HG03175 (cell line): ENCODE measurements around the gene MCMBP.
"Not testable (repeated sequence)": the region's sequence is repeated elsewhere in the genome, so short reads cannot be mapped to it uniquely, and the experiment has no call there.

ENCODE experiments used
- ATAC-seq: cut with Tn5 transposase; IDR thresholded peaks from one replicate; pipeline ENCODE4 v1.9.1; 2021; ENCODE audit warnings: mild to moderate bottlenecking, moderate library complexity; ENCODE audit not compliant: unreplicated experiment

The MCMBP gene, protein sequence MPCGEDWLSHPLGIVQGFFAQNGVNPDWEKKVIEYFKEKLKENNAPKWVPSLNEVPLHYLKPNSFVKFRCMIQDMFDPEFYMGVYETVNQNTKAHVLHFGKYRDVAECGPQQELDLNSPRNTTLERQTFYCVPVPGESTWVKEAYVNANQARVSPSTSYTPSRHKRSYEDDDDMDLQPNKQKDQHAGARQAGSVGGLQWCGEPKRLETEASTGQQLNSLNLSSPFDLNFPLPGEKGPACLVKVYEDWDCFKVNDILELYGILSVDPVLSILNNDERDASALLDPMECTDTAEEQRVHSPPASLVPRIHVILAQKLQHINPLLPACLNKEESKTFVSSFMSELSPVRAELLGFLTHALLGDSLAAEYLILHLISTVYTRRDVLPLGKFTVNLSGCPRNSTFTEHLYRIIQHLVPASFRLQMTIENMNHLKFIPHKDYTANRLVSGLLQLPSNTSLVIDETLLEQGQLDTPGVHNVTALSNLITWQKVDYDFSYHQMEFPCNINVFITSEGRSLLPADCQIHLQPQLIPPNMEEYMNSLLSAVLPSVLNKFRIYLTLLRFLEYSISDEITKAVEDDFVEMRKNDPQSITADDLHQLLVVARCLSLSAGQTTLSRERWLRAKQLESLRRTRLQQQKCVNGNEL

GRCh38 chr10:119872610-119872859, at the start of gene MCMBP:
Gene MCMBP, minus strand, starts transcription at chr10:119872843. Its CDS starts 259 bp downstream, at chr10:119872584.
- ATAC-seq, result peak; percentile 32

GRCh38 chr10:119919826-119920225, 47.2 kb upstream of the MCMBP start:
- ATAC-seq, result peak; percentile 62

DNA sequence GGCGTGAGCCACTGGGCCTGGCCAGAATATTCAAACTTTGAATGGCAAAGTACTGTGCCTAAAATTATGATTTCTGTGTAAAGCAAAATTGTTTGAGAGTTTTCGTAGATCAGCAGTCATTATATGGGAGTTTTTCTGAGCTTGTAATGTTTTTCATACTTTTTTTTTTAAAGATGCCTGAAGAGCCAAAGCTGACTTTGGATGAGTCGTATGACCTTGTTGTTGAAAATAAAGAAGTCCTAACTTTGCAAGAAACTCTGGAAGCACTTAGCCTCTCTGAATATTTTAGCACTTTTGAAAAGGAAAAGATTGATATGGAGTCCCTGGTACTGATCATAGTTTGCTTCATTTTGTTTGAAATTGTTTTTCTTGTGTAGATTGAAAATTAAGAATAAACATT, 46.6 kb upstream of the MCMBP start:
- ATAC-seq, result no peak

- ATAC-seq, result no peak
These were observed 45.1 kb upstream of the MCMBP start for GRCh38 chr10:119917777-119918176.

DNA sequence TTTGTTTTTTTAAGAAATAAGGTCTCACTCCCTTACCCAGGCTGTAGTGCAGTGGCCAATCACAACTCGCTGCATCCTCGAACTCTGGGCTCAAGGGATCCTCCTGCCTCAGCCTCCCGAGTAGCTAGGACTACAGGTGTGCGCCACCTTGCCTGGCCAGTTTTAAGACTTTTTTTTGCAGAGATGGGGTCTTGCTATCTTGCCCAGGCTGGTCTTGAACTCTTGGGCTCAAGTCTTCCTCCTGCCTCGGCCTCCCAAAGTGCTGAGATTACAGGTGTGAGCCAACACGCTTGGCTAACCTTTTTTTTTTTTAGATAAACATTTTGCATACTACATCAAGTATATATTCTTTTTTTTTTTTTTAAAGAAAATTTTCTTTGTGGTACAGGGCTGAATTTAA, 38.0 kb upstream of the MCMBP start:
- ATAC-seq, result no peak

- no peak for ATAC-seq
These were observed 35.5 kb upstream of the MCMBP start for GRCh38 chr10:119908166-119908565.

DNA sequence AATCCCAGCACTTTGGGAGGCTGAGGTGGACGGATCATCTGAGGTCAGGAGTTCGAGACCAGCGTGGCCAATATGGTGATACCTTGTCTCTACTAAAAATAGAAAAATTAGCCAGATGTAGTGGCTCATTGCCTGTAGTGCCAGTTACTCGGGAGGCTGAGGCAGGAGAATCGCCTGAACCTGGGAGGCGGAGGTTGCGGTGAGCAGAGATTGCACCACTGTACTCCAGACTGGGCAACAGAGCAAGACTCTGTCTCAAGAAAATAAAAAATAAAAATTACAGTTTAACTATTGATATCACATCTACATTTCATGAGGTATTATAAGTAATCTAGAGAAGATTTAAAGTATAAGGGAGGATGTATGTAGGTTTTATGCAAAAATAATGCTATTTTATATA, 35.1 kb upstream of the MCMBP start:
- ATAC-seq, result not testable (repeated sequence)

GRCh38 chr10:119903946-119904666, 31.5 kb upstream of the MCMBP start:
- ATAC-seq, result no peak

DNA sequence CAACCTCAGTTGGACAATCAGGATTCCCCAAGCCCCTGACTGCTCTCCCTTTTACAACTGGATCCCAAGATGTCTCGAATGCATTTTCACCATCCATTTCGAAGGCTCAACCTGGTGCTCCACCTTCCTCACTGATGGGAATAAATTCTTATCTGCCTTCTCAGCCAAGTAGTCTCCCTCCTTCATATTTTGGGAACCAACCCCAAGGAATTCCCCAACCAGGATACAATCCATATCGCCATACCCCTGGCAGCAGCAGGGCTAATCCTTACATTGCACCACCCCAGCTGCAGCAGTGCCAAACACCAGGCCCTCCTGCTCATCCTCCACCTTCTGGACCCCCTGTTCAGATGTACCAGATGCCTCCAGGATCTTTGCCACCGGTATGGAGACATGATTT, 25.9 kb upstream of the MCMBP start:
- ATAC-seq, result no peak

DNA sequence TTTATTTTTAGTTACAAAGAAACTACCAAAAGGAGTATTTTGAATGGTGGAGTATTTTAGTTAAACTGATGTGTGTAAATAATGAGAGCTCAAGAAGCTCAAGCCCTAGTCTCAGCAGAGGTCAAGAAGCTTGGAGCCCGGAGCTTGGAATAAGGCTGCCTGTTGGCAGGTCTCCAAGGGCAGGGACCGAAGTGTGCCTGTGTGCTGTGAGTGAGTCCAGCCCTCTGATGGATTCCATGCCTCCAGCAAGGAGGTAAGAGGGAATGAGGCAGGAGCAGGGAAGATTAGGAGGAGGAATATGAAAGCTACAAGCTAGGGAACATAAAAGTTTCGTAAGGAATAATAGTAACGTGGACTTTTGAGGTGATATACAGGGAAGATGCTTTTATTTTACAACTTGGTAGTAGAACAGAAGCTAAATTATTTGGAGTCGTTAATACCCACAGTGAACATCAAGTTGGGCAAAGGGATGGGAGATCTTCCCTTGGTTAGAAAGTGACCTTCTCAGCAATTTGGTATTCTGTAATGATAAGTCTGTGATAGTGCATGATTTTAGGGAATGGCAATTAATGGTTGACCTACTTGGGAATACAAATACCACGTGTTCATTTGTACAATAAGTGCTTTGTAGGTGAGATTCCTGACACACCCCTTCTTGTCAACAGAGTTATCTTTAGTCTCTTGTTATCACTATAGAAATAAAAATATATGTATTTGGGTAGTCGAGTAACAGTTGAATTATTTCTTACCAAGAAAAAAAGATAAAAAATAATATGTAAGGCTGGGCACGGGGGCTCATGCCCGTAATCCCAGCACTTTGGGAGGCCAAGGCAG, 24.5 kb upstream of the MCMBP start:
- no peak for ATAC-seq

DNA sequence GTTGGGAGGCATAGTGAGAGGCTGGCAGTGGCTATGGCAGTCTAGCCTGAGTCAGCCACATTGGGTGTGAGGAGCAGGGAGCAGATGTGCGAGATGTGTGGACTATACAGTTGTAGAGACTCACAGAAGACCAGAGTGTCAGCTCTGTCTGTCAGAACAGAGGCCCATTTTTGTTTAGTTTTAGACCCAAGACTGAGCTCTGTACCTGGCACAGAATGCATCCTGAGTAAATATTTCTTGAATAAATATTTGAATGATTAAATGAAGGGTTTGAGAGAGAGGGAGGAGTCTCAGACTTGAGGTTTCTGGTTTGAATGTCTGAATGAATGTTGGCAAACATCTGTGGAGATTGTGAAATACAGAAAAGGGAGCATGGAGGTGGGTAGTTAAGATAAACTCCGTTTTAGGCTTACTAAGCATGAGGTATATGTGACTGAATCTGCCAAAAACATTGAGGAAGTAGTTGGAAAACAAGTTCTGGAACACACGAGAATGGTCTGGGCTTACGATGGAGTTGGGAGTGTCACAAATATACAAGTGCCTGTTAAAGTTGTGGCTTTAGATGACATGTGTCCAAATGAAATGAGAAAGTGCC, 23.5 kb upstream of the MCMBP start:
- ATAC-seq, result no peak

DNA sequence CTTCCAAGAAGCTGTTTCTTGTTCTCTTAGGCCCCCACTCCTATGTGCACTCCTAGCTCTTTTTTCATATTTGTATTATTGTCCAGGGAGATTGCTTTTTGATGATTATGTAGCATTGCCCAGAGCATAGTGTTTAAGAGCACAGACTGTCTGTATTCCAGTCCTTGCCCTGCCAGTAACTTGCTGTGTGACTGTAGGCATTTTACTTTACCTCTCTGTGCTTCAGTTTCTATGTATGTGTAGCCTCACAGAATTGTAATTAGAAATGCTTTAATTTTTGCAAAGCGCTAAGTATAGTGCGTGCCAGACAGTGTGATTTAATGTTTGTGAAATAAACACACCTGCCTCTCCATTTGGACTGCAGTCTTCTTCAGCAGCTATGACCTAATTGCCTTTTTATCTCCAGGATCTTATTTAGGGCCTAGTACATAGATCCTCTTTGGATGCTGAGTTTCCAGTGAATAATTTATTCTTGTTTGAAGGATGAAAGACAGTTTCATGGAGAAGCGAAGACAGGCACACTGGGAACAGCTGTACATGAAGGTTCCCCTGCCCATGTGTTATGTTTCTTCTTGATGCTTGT, 21.3 kb upstream of the MCMBP start:
- no peak for ATAC-seq

DNA sequence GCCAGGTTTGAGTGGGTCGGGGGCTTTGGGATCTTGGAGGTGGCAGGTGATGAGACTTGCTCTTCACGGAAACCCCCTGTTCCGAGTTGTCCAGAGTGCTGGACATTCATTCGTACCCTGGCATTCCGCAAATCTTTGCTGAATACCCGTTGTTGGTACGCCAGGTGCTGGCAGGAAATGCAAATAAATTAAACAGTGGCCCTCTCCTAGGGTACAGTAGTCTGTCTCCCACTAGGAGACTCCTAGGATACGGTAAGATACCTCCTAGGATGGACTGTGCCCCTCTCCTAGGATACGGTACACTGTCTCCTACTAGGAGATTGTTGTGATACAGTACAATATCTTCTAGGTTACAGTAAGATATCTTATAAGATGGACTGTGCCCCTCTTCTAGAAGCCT, 20.4 kb upstream of the MCMBP start:
- no peak for ATAC-seq

DNA sequence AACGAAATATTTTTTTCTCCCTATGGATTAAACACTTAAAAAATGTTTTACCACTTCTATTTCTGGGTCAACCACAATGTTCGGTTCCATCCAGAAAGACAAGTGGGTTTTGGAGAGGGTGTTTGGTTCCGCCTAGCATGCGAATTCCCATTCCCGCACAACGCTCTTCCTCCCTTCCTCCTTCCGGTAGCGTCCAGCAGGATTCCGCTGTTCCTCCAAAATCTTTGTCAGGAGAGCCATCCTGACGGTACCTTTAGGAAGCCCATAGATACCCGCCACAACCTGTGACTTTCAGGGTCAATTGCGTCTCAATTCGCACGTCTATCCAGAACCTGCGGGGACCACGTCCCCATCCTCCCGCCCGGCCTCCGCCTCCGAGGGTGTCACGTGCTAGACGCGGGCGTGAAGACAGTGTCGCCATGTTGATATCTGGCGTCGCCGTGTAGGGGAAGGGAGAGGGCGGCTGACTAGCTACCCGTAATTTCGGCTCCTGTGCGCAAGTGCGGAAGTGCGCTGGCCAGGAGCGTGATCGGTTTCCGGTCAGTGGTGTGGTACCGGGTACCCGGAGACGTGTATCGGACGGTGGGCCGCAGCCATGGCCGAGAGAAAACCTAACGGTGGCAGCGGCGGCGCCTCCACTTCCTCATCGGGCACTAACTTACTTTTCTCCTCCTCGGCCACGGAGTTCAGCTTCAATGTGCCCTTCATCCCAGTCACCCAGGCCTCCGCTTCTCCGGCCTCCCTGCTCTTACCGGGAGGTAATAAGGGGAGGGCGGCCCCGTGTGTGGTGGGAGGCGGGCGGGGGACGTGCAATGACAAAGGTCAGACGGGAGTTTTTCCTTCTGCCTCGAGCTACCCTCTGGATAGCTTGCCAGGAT, 19.8 kb upstream of the MCMBP start, which contains the start of gene SEC23IP:
TSS of gene SEC23IP (plus strand) at position 543 of the 878 bp plus-strand sequence. CDS start at position 596, 53 bp downstream.
- ATAC-seq, result peak; percentile 99

GRCh38 chr10:119891849-119892187, 19.2 kb upstream of the MCMBP start:
- ATAC-seq, result not testable (repeated sequence)

- ATAC-seq, result not testable (repeated sequence)
These were observed 17.7 kb upstream of the MCMBP start for GRCh38 chr10:119890307-119890706.

- ATAC-seq, result not testable (repeated sequence)
These were observed 16.6 kb upstream of the MCMBP start for GRCh38 chr10:119889201-119889600.

DNA sequence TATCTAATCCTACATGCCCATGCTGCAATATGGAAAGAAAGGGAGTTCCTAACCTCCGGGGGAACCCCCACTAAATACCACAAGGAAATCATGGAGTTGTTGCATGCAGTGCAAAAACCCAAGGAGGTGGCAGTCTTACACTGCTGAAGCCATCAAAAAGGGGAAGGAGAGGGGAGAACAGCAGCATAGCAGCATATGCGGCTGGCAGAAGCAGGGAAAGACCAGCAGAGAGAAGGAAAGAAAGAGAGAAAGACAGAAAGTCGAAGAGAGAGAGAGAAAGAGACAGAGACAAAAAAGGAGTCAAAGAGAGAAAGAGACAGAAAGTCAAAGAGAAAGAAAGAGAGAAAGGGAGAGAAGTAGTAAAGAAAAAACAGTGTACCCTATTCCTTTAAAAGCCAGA, 16.1 kb upstream of the MCMBP start:
- not testable (repeated sequence) for ATAC-seq

- not testable (repeated sequence) for ATAC-seq
These were observed 13.4 kb upstream of the MCMBP start for GRCh38 chr10:119886070-119886469.
